HEK293 (cell line): Measurements from ENCODE around the gene PROSER2.

Source experiments
- CTCF ChIA-PET: fragments of 350-600 bp; formaldehyde crosslinking; extraction: SDS; loops from one replicate; lab custom pipeline; 2021; ENCODE audit warnings: antibody characterized with exemption; lab: Yijun Ruan, JAX
- POLR2A ChIA-PET: fragments of 300-600 bp; formaldehyde crosslinking; extraction: SDS; loops from one replicate; lab custom pipeline; 2020; ENCODE audit warnings: antibody characterized with exemption, inconsistent platforms; lab: Yijun Ruan, JAX
- H3K27ac ChIP-seq: fragments of 200-500 bp; sonication (Bioruptor generic); 2 replicates; pipeline ENCODE4 v1.5.1; 2014; ENCODE audit warnings: low read depth, low read length, control low read depth, inconsistent platforms; ENCODE audit errors: extremely low read depth
- H3K36me3 ChIP-seq, 2 experiments: fragments of 200-500 bp in 1 of 2; sonication (Bioruptor generic) in 1 of 2; 1 replicate in 1 of 2; 2 replicates in 1 of 2; pipeline ENCODE4 v1.5.1; 2014 to 2017; ENCODE audit warnings: inconsistent platforms in 2 of 2, low read length in 2 of 2; ENCODE audit not compliant: control insufficient read depth in 2 of 2, insufficient read depth in 1 of 2
- H3K4me1 ChIP-seq: fragments of 200-500 bp; sonication (Bioruptor generic); 2 replicates; pipeline ENCODE4 v1.5.1; 2014; ENCODE audit warnings: mild to moderate bottlenecking, low read length, inconsistent platforms; ENCODE audit not compliant: control insufficient read depth, insufficient read depth
- H3K4me3 ChIP-seq: 2 replicates; pipeline ENCODE4 v1.5.1; 2011; ENCODE audit warnings: low read depth, mild to moderate bottlenecking, control low read depth, low read length, moderate library complexity
- H3K9me3 ChIP-seq: fragments of 200-500 bp; sonication (Bioruptor generic); 2 replicates; pipeline ENCODE4 v1.5.1; 2014; ENCODE audit warnings: low read depth, low read length, inconsistent platforms; ENCODE audit not compliant: control insufficient read depth, insufficient read depth
- FEZF1 ChIP-seq: fragments of 450-650 bp; formaldehyde crosslinking; IDR thresholded peaks from 2 replicates; pipeline ENCODE4 v1.5.1; 2016; ENCODE audit warnings: missing biosample characterization, missing genetic modification characterization
- HIC1 ChIP-seq: fragments of 450-650 bp; formaldehyde crosslinking; IDR thresholded peaks from 2 replicates; pipeline ENCODE4 v1.5.1; 2016; ENCODE audit warnings: missing biosample characterization, missing genetic modification characterization
- INSM2 ChIP-seq: fragments of 450-650 bp; formaldehyde crosslinking; IDR thresholded peaks from 2 replicates; pipeline ENCODE4 v1.5.1; 2016; ENCODE audit warnings: missing biosample characterization, missing genetic modification characterization
- KLF10 ChIP-seq: fragments of 450-650 bp; IDR thresholded peaks from 2 replicates; pipeline ENCODE4 v1.5.1; 2018; ENCODE audit warnings: missing biosample characterization, mild to moderate bottlenecking, missing genetic modification characterization
- KLF17 ChIP-seq: fragments of 450-650 bp; formaldehyde crosslinking; IDR thresholded peaks from 2 replicates; pipeline ENCODE4 v1.5.1; 2016; ENCODE audit warnings: missing biosample characterization, missing genetic modification characterization
- KLF7 ChIP-seq: fragments of 450-650 bp; formaldehyde crosslinking; IDR thresholded peaks from 2 replicates; pipeline ENCODE4 v1.5.1; 2016; ENCODE audit warnings: missing biosample characterization, missing genetic modification characterization, borderline replicate concordance
- PATZ1 ChIP-seq: fragments of 450-650 bp; formaldehyde crosslinking; IDR thresholded peaks from 2 replicates; pipeline ENCODE4 v1.5.1; 2016; ENCODE audit warnings: missing biosample characterization, missing genetic modification characterization
- PBX3 ChIP-seq: sonication (generic); formaldehyde crosslinking; IDR thresholded peaks from 2 replicates; pipeline ENCODE4 v1.8.1; 2022; ENCODE audit warnings: mild to moderate bottlenecking, moderate library complexity, missing genetic modification reagents
- ZNF16 ChIP-seq: fragments of 450-650 bp; formaldehyde crosslinking; IDR thresholded peaks from 2 replicates; pipeline ENCODE4 v1.5.1; 2016; ENCODE audit warnings: low read depth, missing biosample characterization, missing genetic modification characterization
- ZNF202 ChIP-seq: fragments of 450-650 bp; formaldehyde crosslinking; IDR thresholded peaks from 2 replicates; pipeline ENCODE4 v1.5.1; 2016; ENCODE audit warnings: missing biosample characterization, missing genetic modification characterization, borderline replicate concordance
- ZNF37A ChIP-seq: fragments of 450-650 bp; IDR thresholded peaks from 2 replicates; pipeline ENCODE4 v1.5.1; 2018; ENCODE audit warnings: missing biosample characterization, missing genetic modification characterization
- ZNF391 ChIP-seq: fragments of 450-650 bp; formaldehyde crosslinking; IDR thresholded peaks from 2 replicates; pipeline ENCODE4 v1.5.1; 2016; ENCODE audit warnings: low read depth, missing biosample characterization, missing genetic modification characterization, borderline replicate concordance
- ZNF404 ChIP-seq: fragments of 450-650 bp; formaldehyde crosslinking; IDR thresholded peaks from 2 replicates; pipeline ENCODE4 v1.5.1; 2017; ENCODE audit warnings: missing biosample characterization, missing genetic modification characterization
- ZNF423 ChIP-seq: fragments of 450-650 bp; formaldehyde crosslinking; IDR thresholded peaks from 2 replicates; pipeline ENCODE4 v1.5.1; 2016; ENCODE audit warnings: missing biosample characterization, missing genetic modification characterization
- ZNF549 ChIP-seq: fragments of 450-650 bp; IDR thresholded peaks from 2 replicates; pipeline ENCODE4 v1.5.1; 2018; ENCODE audit warnings: missing biosample characterization, missing genetic modification characterization, mild to moderate bottlenecking, inconsistent platforms, moderate library complexity
- ZNF670 ChIP-seq: fragments of 450-650 bp; formaldehyde crosslinking; IDR thresholded peaks from 2 replicates; pipeline ENCODE4 v1.5.1; 2016; ENCODE audit warnings: missing biosample characterization, missing genetic modification characterization, low read depth
- ZNF704 ChIP-seq: fragments of 450-650 bp; formaldehyde crosslinking; IDR thresholded peaks from 2 replicates; pipeline ENCODE4 v1.5.1; 2016; ENCODE audit warnings: missing biosample characterization, missing genetic modification characterization
- ZNF785 ChIP-seq: fragments of 450-650 bp; formaldehyde crosslinking; IDR thresholded peaks from 2 replicates; pipeline ENCODE4 v1.5.1; 2016; ENCODE audit warnings: missing biosample characterization, missing genetic modification characterization
- ZNF791 ChIP-seq: fragments of 450-650 bp; formaldehyde crosslinking; IDR thresholded peaks from 2 replicates; pipeline ENCODE4 v1.5.1; 2016; ENCODE audit warnings: missing biosample characterization, missing genetic modification characterization
- ZSCAN23 ChIP-seq: fragments of 450-650 bp; formaldehyde crosslinking; IDR thresholded peaks from 2 replicates; pipeline ENCODE4 v1.5.1; 2016; ENCODE audit warnings: missing biosample characterization, missing genetic modification characterization
- ZSCAN30 ChIP-seq: fragments of 450-650 bp; IDR thresholded peaks from 2 replicates; pipeline ENCODE4 v1.5.1; 2018; ENCODE audit warnings: missing biosample characterization, mild to moderate bottlenecking, missing genetic modification characterization, moderate library complexity

The PROSER2 gene

GRCh38 chr10:11893749-11894278 lies 70.7 kb downstream of the PROSER2 start:
- H3K4me3 ChIP-seq, result no peak overlapping the region
- ChIA-PET CTCF (interaction anchor here (1.3 to 1.4 kb wide), 2 partner anchors 10 to 111 kb away, joined by 3 read pairs; no protein-coding TSS in a partner anchor), POLR2A (no interaction called here)
- H3K4me1 ChIP-seq, result peaks cover 3% of the 10 kb centered on the region; the same call in 1 of the 2 replicates
- no peaks in the 10 kb centered on the region for H3K36me3 ChIP-seq
- no peak for TF ChIP-seq PATZ1 (tag by site-specific recombination)
- no peak for TF ChIP-seq ZNF16 (tag by site-specific recombination)
- TF ChIP-seq ZNF791 (tag by site-specific recombination), result no peak
- no peak for TF ChIP-seq ZNF404 (tag by site-specific recombination)
- no peak for TF ChIP-seq KLF10 (tag by site-specific recombination)
- no peak for TF ChIP-seq ZNF785
- no peak for TF ChIP-seq ZNF704
- TF ChIP-seq ZNF423 (tag by site-specific recombination), result no peak
- no peak for TF ChIP-seq ZNF37A (tag by site-specific recombination)
- no peaks in the 10 kb centered on the region for H3K9me3 ChIP-seq
- no peak overlapping the region for H3K27ac ChIP-seq

- H3K4me1 ChIP-seq, result peaks cover 3% of the 10 kb centered on the region; the same call in 1 of the 2 replicates
- no peak overlapping the region for H3K4me3 ChIP-seq
- ChIA-PET POLR2A (no interaction called here), CTCF (interaction anchor here (1.3 to 1.4 kb wide), 2 partner anchors 10 to 111 kb away, joined by 3 read pairs; no protein-coding TSS in a partner anchor)
- no peaks in the 10 kb centered on the region for H3K36me3 ChIP-seq
- H3K9me3 ChIP-seq, result no peaks in the 10 kb centered on the region
- no peak overlapping the region for H3K27ac ChIP-seq
- TF ChIP-seq FEZF1 (tag by site-specific recombination), result no peak
- TF ChIP-seq ZNF202 (tag by site-specific recombination), result peak; percentile 5; the same call in 1 of the 2 replicates
- TF ChIP-seq, all 188 proteins: peak for 1
Observed at GRCh38 chr10:11894381-11895107, 71.4 kb downstream of the PROSER2 start.

GRCh38 chr10:11895108-11895466 lies 71.9 kb downstream of the PROSER2 start:
- CTCF ChIA-PET, result no interaction called here
- POLR2A ChIA-PET, result no interaction called here
- no peak overlapping the region for H3K4me3 ChIP-seq
- no peaks in the 10 kb centered on the region for H3K36me3 ChIP-seq
- H3K27ac ChIP-seq, result no peak overlapping the region
- no peaks in the 10 kb centered on the region for H3K9me3 ChIP-seq
- H3K4me1 ChIP-seq, result peaks cover 3% of the 10 kb centered on the region; the same call in 1 of the 2 replicates
- no peak for TF ChIP-seq ZNF670 (tag by site-specific recombination)
- TF ChIP-seq ZSCAN30 (tag by site-specific recombination), result no peak
- no peak for TF ChIP-seq KLF17 (tag by site-specific recombination)
- no peak for TF ChIP-seq KLF7 (tag by site-specific recombination)
- no peak for TF ChIP-seq PBX3
- no peak for TF ChIP-seq HIC1 (tag by site-specific recombination)
- no peak for TF ChIP-seq INSM2
- TF ChIP-seq ZNF549, result no peak
- TF ChIP-seq ZNF391 (tag by site-specific recombination), result no peak
- TF ChIP-seq ZSCAN23 (tag by site-specific recombination), result no peak
